T-helper 2 cell treated with Interferon-gamma antibody and Interleukin-4, amounts not matched to agents 5 μg/mL and 100 μg/mL, for 36 hours (primary cell): ENCODE data around the gene LRRC10.
"Not testable (repeated sequence)": the region's sequence is repeated elsewhere in the genome, so short reads cannot be mapped to it uniquely, and the experiment has no call there.

Experiments used
- DNase-seq: peaks from one replicate; pipeline ENCODE4 v3.0.0; 2021; ENCODE audit warnings: low spot score
- H3K27ac Mint-ChIP-seq: one replicate; pipeline ENCODE4 v1.8.0; 2021; ENCODE audit warnings: mild to moderate bottlenecking, mixed read lengths
- H3K27me3 Mint-ChIP-seq: one replicate; pipeline ENCODE4 v1.8.0; 2021; ENCODE audit warnings: low read depth, mixed read lengths
- H3K36me3 Mint-ChIP-seq: one replicate; pipeline ENCODE4 v1.8.0; 2021; ENCODE audit warnings: low read depth, mixed read lengths
- H3K4me1 Mint-ChIP-seq: one replicate; pipeline ENCODE4 v1.8.0; 2021; ENCODE audit warnings: low read depth, mixed read lengths
- H3K4me3 Mint-ChIP-seq: one replicate; pipeline ENCODE4 v1.8.0; 2022; ENCODE audit warnings: mild to moderate bottlenecking, moderate library complexity, mixed read lengths
- H3K9me3 Mint-ChIP-seq: one replicate; pipeline ENCODE4 v1.8.0; 2021; ENCODE audit warnings: mixed read lengths

LRRC10 gene

GRCh38 chr12:69639400-69640016 is 28.8 kb upstream of the LRRC10 start:
- DNase-seq, result peak; percentile 30
- Mint-ChIP-seq H3K27me3 (peaks cover 6% of the 10 kb centered on the region), H3K27ac (no peak overlapping the region), H3K4me3 (no peak overlapping the region), H3K4me1 (peaks cover 2% of the 10 kb centered on the region), H3K9me3 (no peaks in the 10 kb centered on the region), H3K36me3 (no peaks in the 10 kb centered on the region)

- DNase-seq, result no peak
- no peaks in the 10 kb centered on the region for H3K36me3 Mint-ChIP-seq
- no peak overlapping the region for H3K27ac Mint-ChIP-seq
- H3K4me1 Mint-ChIP-seq, result no peaks in the 10 kb centered on the region
- H3K9me3 Mint-ChIP-seq, result no peaks in the 10 kb centered on the region
- no peak overlapping the region for H3K4me3 Mint-ChIP-seq
- H3K27me3 Mint-ChIP-seq, result peaks cover 2% of the 10 kb centered on the region
Observed at GRCh38 chr12:69633061-69633460, 22.4 kb upstream of the LRRC10 start.

- Mint-ChIP-seq H3K9me3 (no peaks in the 10 kb centered on the region), H3K4me1 (no peaks in the 10 kb centered on the region), H3K27me3 (no peaks in the 10 kb centered on the region)
Observed at GRCh38 chr12:69630191-69630590, 19.5 kb upstream of the LRRC10 start.

GRCh38 chr12:69627501-69627900 is 16.8 kb upstream of the LRRC10 start:
- H3K36me3 Mint-ChIP-seq, result no peaks in the 10 kb centered on the region
- H3K27me3 Mint-ChIP-seq, result no peaks in the 10 kb centered on the region
- DNase-seq, result no peak
- H3K9me3 Mint-ChIP-seq, result no peaks in the 10 kb centered on the region
- no peak overlapping the region for H3K27ac Mint-ChIP-seq
- no peak overlapping the region for H3K4me3 Mint-ChIP-seq
- no peaks in the 10 kb centered on the region for H3K4me1 Mint-ChIP-seq

More at GRCh38 chr12:69630191-69630590, 19.5 kb upstream of the LRRC10 start:
- no peak for DNase-seq
- H3K27ac Mint-ChIP-seq, result no peak overlapping the region
- no peak overlapping the region for H3K4me3 Mint-ChIP-seq
- H3K36me3 Mint-ChIP-seq, result no peaks in the 10 kb centered on the region

GRCh38 chr12:69623970-69624369 is 13.3 kb upstream of the LRRC10 start:
- Mint-ChIP-seq H3K36me3 (no peaks in the 10 kb centered on the region), H3K4me3 (no peak overlapping the region), H3K4me1 (no peaks in the 10 kb centered on the region), H3K27me3 (no peaks in the 10 kb centered on the region), H3K9me3 (no peaks in the 10 kb centered on the region), H3K27ac (no peak overlapping the region)
- DNase-seq, result no peak

- no peaks in the 10 kb centered on the region for H3K9me3 Mint-ChIP-seq
- no peak overlapping the region for H3K27ac Mint-ChIP-seq
- peaks cover 3% of the 10 kb centered on the region for H3K27me3 Mint-ChIP-seq
- DNase-seq, result no peak
- no peaks in the 10 kb centered on the region for H3K4me1 Mint-ChIP-seq
- no peaks in the 10 kb centered on the region for H3K36me3 Mint-ChIP-seq
- no peak overlapping the region for H3K4me3 Mint-ChIP-seq
Observed at GRCh38 chr12:69621551-69621950, 10.8 kb upstream of the LRRC10 start.

GRCh38 chr12:69620921-69621320 is 10.2 kb upstream of the LRRC10 start:
- Mint-ChIP-seq H3K27me3 (peaks cover 3% of the 10 kb centered on the region), H3K36me3 (no peaks in the 10 kb centered on the region), H3K27ac (no peak overlapping the region), H3K9me3 (no peaks in the 10 kb centered on the region), H3K4me3 (no peak overlapping the region), H3K4me1 (no peaks in the 10 kb centered on the region)
- no peak for DNase-seq

GRCh38 chr12:69620077-69620476 is 9.4 kb upstream of the LRRC10 start:
- Mint-ChIP-seq H3K4me3 (no peak overlapping the region), H3K36me3 (no peaks in the 10 kb centered on the region), H3K27me3 (peaks cover 3% of the 10 kb centered on the region), H3K27ac (no peak overlapping the region), H3K9me3 (no peaks in the 10 kb centered on the region), H3K4me1 (no peaks in the 10 kb centered on the region)
- DNase-seq, result no peak

- H3K4me1 Mint-ChIP-seq, result no peaks in the 10 kb centered on the region
- H3K27ac Mint-ChIP-seq, result no peak overlapping the region
- H3K4me3 Mint-ChIP-seq, result no peak overlapping the region
- H3K36me3 Mint-ChIP-seq, result no peaks in the 10 kb centered on the region
- DNase-seq, result no peak
- H3K9me3 Mint-ChIP-seq, result no peaks in the 10 kb centered on the region
- peaks cover 3% of the 10 kb centered on the region for H3K27me3 Mint-ChIP-seq
Observed at GRCh38 chr12:69619050-69619449, 8.3 kb upstream of the LRRC10 start.

- Mint-ChIP-seq H3K27me3 (peaks cover 8% of the 10 kb centered on the region), H3K9me3 (no peaks in the 10 kb centered on the region), H3K4me1 (no peaks in the 10 kb centered on the region), H3K36me3 (no peaks in the 10 kb centered on the region), H3K4me3 (no peak overlapping the region), H3K27ac (no peak overlapping the region)
- DNase-seq, result no peak
Observed at GRCh38 chr12:69616025-69616424, 5.3 kb upstream of the LRRC10 start.

- no peak overlapping the region for H3K27ac Mint-ChIP-seq
- DNase-seq, result no peak
- H3K9me3 Mint-ChIP-seq, result no peaks in the 10 kb centered on the region
- H3K27me3 Mint-ChIP-seq, result peaks cover 5% of the 10 kb centered on the region
- no peaks in the 10 kb centered on the region for H3K4me1 Mint-ChIP-seq
- no peak overlapping the region for H3K4me3 Mint-ChIP-seq
- H3K36me3 Mint-ChIP-seq, result no peaks in the 10 kb centered on the region
Observed at GRCh38 chr12:69613351-69613750, 2.6 kb upstream of the LRRC10 start.

- no peak for DNase-seq
- Mint-ChIP-seq H3K27ac (no peak overlapping the region), H3K36me3 (no peaks in the 10 kb centered on the region), H3K4me1 (no peaks in the 10 kb centered on the region), H3K4me3 (no peak overlapping the region), H3K27me3 (peaks cover 5% of the 10 kb centered on the region), H3K9me3 (no peaks in the 10 kb centered on the region)
Observed at GRCh38 chr12:69610126-69610525, 581 bp downstream of the LRRC10 start.

- Mint-ChIP-seq H3K36me3 (peaks cover 5% of the 10 kb centered on the region), H3K27me3 (peaks cover 3% of the 10 kb centered on the region), H3K9me3 (no peaks in the 10 kb centered on the region), H3K27ac (no peak overlapping the region), H3K4me1 (no peaks in the 10 kb centered on the region), H3K4me3 (no peak overlapping the region)
- no peak for DNase-seq
Observed at GRCh38 chr12:69608114-69608513, 2.6 kb downstream of the LRRC10 start.

- H3K4me3 Mint-ChIP-seq, H3K4me1 Mint-ChIP-seq, H3K27me3 Mint-ChIP-seq, DNase-seq, H3K9me3 Mint-ChIP-seq, H3K27ac Mint-ChIP-seq: not testable (repeated sequence)
- H3K36me3 Mint-ChIP-seq, result peaks cover 34% of the 10 kb centered on the region
Observed at GRCh38 chr12:69604275-69604674, 6.4 kb downstream of the LRRC10 start.

GRCh38 chr12:69603556-69603955 is 7.2 kb downstream of the LRRC10 start:
- H3K4me1 Mint-ChIP-seq, H3K4me3 Mint-ChIP-seq, H3K9me3 Mint-ChIP-seq, H3K27me3 Mint-ChIP-seq, DNase-seq, H3K27ac Mint-ChIP-seq: not testable (repeated sequence)
- peaks cover 39% of the 10 kb centered on the region for H3K36me3 Mint-ChIP-seq
